NB4 (cell line): Measurements from ENCODE around the gene ATP6V1G1.

Experiments used
- POLR2A ChIP-seq: IDR thresholded peaks from 2 replicates; pipeline ENCODE4 v1.6.1; 2011; ENCODE audit warnings: mild to moderate bottlenecking; ENCODE audit not compliant: insufficient read length; ENCODE audit errors: extremely low read depth
- TF ChIP-seq, protein P1 (sequence below): IDR thresholded peaks from one replicate; pipeline ENCODE4 v1.5.1; 2012; ENCODE audit warnings: low read depth, low read length

GRCh38 chr9:114591291-114591787, 3.8 kb downstream of the ATP6V1G1 start:
- TF ChIP-seq, protein P1, sequence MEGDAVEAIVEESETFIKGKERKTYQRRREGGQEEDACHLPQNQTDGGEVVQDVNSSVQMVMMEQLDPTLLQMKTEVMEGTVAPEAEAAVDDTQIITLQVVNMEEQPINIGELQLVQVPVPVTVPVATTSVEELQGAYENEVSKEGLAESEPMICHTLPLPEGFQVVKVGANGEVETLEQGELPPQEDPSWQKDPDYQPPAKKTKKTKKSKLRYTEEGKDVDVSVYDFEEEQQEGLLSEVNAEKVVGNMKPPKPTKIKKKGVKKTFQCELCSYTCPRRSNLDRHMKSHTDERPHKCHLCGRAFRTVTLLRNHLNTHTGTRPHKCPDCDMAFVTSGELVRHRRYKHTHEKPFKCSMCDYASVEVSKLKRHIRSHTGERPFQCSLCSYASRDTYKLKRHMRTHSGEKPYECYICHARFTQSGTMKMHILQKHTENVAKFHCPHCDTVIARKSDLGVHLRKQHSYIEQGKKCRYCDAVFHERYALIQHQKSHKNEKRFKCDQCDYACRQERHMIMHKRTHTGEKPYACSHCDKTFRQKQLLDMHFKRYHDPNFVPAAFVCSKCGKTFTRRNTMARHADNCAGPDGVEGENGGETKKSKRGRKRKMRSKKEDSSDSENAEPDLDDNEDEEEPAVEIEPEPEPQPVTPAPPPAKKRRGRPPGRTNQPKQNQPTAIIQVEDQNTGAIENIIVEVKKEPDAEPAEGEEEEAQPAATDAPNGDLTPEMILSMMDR: no peak
- no peak for TF ChIP-seq POLR2A
